ENCODE results near the gene NID1. TPM values are rescaled to one million over a fixed set of nuclear protein-coding genes. Genes with fewer than 3 reads are reported as not detected.

Gene NID1
- total and polyA plus RNA-seq, 12 donors, result 26.0 to 216 (median 82.5) TPM

GRCh38 chr1:236027104-236027503 lies 37.8 kb downstream of the NID1 start:
- DNase-seq, result no peak
- Histone ChIP-seq H3K9me3 (replicated peaks in 1 of 3) (no peaks in the 10 kb centered on the region), H3K4me3 (no peak overlapping the region), H3K36me3 (replicated peaks in 1 of 2) (peaks cover 0 to 63% of the 10 kb centered on the region in 2 donors), H3K27ac (no peak overlapping the region), H3K4me1 (replicated peaks in 1 of 2) (no peaks in the 10 kb centered on the region), H3K27me3 (no peaks in the 10 kb centered on the region)
- intact Hi-C loops (cut with DNase I), result no loop called here
- WGBS, 4 donors, result 70 to 85% (median 79%) methylated on average over 4 of the region's 4 CpGs
- no peak for TF ChIP-seq POLR2A (IDR thresholded peaks at IDR 0.05)
- TF ChIP-seq CTCF (IDR thresholded peaks at IDR 0.05), result no peak

DNA sequence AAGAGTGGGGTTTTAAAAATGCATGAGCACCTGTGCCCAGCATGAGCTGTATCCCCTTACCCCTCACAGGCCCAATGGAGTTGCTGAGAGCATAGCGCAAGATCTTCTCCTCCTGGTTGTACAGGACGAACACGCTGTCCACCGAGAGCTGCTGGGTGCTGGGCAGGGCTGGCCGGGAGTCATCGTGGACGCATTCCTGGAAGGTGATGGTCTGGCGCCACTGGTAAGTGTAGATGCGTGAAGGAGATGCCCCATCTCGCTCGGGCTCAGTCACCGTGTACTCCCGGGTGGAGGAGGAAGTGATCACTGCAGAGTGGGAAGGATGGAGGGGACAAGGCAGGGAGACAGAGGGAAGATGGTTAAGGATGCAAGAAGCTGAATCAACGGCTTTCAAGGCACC lies 39.1 kb downstream of the NID1 start:
- Histone ChIP-seq H3K4me3 (no peak overlapping the region), H3K27ac (no peak overlapping the region), H3K4me1 (replicated peaks in 1 of 2) (no peaks in the 10 kb centered on the region), H3K27me3 (no peaks in the 10 kb centered on the region), H3K36me3 (replicated peaks in 1 of 2) (peaks cover 0 to 62% of the 10 kb centered on the region in 2 donors), H3K9me3 (replicated peaks in 1 of 3) (no peaks in the 10 kb centered on the region)
- DNase-seq, result peak in 1 of 7 donors; percentile 29
- intact Hi-C loops (cut with DNase I), result no loop called here
- TF ChIP-seq POLR2A (IDR thresholded peaks at IDR 0.05), result no peak
- TF ChIP-seq CTCF (IDR thresholded peaks at IDR 0.05), result no peak
- WGBS, 4 donors, result 92 to 96% (median 94%) methylated on average over 14 of the region's 14 CpGs

DNA sequence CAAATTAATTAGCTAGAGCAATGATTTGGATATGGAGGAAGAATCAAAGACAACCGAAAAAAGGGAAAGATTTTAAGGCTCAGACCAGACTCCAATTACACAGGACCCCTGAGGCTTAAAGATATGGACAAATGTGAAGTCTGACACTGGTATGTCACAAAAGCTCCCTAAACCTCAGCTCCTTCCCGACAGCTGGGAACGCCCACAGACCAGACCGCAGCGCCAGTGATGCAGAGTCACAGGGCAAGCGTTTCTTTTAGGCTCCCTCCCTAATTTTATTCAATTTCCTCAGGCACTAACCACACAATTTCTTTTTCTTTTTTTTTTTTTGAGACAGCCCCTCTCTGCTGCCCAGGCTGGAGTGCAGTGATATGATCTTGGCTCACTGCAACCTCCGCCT lies 40.2 kb downstream of the NID1 start:
- peak in 1 of 7 donors; percentile 34 for DNase-seq
- 88 to 96% (median 91%) methylated on average over 7 of the region's 7 CpGs for WGBS, 4 donors
- H3K36me3 ChIP-seq (replicated peaks in 1 of 2), result peaks cover 0 to 55% of the 10 kb centered on the region in 2 donors
- intact Hi-C loops (cut with DNase I), result no loop called here
- no peaks in the 10 kb centered on the region for H3K27me3 ChIP-seq
- no peaks in the 10 kb centered on the region for H3K9me3 ChIP-seq (replicated peaks in 1 of 3)
- no peak overlapping the region for H3K4me3 ChIP-seq
- no peak overlapping the region for H3K27ac ChIP-seq
- TF ChIP-seq CTCF (IDR thresholded peaks at IDR 0.05) (no peak), POLR2A (IDR thresholded peaks at IDR 0.05) (no peak)
- no peaks in the 10 kb centered on the region for H3K4me1 ChIP-seq (replicated peaks in 1 of 2)

- H3K4me3 ChIP-seq, result no peak overlapping the region
- no peaks in the 10 kb centered on the region for H3K27me3 ChIP-seq
- DNase-seq, result peak in 1 of 7 donors; percentile 36
- WGBS, 4 donors, result 90 to 92% (median 90%) methylated on average over 15 of the region's 15 CpGs
- no peaks in the 10 kb centered on the region for H3K4me1 ChIP-seq (replicated peaks in 1 of 2)
- H3K36me3 ChIP-seq (replicated peaks in 1 of 2), result peaks cover 0 to 50% of the 10 kb centered on the region in 2 donors
- no peak overlapping the region for H3K27ac ChIP-seq
- H3K9me3 ChIP-seq (replicated peaks in 1 of 3), result no peaks in the 10 kb centered on the region
- TF ChIP-seq CTCF (IDR thresholded peaks at IDR 0.05) (no peak), POLR2A (IDR thresholded peaks at IDR 0.05) (no peak)
- intact Hi-C loops (cut with DNase I), result no loop called here
Observed at GRCh38 chr1:236023926-236024565, 40.8 kb downstream of the NID1 start.
